ENCODE results near the gene FUNDC1.
"Not testable (repeated sequence)": the region's sequence is repeated elsewhere in the genome, so short reads cannot be mapped to it uniquely, and the experiment has no call there.

FUNDC1 gene

DNA sequence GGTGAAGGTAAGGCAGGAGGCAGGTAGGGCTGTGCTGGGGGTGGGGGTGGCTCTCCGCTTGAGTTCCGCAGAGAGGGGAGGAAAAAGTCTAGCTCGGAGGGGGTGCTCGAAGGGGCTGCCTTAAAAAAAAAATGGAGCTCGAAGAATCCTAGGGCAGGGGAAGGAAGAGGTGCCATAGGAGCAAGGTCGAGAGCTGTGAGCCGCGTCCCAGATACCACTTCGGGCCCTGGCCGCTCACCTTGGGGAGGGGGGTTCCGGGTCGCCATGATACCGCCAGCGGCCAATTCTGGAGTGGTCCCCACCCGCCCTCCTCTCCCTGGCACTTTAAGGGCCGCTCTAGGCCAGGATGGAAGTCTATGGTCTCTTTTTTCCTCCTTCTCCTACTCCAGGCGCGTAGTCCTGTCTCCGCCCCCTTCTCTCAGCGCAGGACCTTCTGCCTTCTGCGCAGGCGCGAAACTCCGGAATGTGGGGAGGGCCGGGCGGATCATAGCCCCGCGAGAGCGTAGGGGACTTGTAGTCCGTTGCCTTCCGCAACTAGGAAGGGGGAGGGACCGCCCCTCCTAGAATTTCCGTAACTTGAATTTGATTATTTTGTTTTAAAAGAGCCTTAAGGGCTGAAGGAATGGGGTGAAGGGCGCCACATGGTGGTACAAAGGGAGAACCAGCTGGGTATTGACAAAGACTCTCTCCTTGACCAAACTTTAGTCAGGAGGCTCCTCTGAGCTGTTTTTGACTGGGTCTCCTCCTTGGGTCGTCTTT lies at the start of gene FUNDC1:
FUNDC1 (minus strand) TSS at position 293 of the 759 bp plus-strand sequence; CDS start at position 266, 27 bp downstream.
- peak; percentile 98 for DNase-seq

GRCh38 chrX:44585866-44586265 lies 43.2 kb upstream of the FUNDC1 start:
- DNase-seq = no peak

GRCh38 chrX:44580466-44580865 lies 37.8 kb upstream of the FUNDC1 start:
- DNase-seq = no peak

DNA sequence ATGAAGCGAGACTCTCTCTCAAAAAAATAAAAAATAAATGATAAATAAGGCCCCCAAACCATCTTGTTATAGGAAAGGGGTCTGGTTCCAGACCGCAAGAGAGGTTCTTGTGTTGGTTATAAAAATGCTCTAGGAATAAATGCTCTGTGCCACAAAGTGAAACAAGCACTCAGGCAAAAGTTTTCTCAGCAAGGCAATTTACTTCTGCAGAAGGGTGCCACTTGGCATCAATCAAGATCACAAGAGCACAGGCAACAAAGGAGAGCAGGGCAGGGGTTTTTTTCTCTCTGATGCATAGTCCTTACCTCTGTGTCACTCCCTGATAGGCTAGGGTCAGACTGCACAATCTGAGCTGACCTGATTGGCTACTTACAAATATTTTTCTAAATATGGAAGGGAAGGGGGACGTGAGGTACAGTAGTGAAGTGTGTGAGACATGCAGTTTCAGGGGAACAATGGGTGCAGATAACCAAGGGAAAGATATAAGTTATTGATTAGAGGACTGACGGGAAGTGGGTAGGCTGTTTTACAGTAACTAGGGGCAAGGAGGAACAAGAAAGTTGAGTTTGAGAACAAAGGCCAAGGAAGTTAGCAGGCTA lies 29.8 kb upstream of the FUNDC1 start:
- DNase-seq = no peak

GRCh38 chrX:44570522-44570921 lies 27.9 kb upstream of the FUNDC1 start:
- no peak for DNase-seq

GRCh38 chrX:44569122-44569521 lies 26.5 kb upstream of the FUNDC1 start:
- DNase-seq = no peak

GRCh38 chrX:44568196-44568595 lies 25.5 kb upstream of the FUNDC1 start:
- no peak for DNase-seq

DNA sequence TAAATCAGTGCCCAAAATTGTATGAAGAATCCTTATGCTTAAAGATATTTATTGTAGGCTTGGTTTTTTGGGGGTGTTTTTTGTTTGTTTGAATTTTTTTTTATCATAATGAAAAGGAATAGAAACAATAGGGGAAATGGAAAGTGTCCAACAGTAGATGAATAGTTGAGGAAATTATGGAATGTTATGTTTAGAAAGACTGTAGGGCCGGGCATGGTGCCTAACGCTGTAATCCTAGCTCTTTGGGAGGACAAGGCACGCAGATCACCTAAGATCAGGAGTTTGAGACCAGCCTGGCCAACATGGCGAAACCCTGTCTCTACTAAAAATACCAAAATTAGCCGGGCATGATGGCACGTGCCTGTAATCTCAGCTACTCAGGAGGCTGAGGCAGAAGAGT lies 19.2 kb upstream of the FUNDC1 start:
- not testable (repeated sequence) for DNase-seq

DNA sequence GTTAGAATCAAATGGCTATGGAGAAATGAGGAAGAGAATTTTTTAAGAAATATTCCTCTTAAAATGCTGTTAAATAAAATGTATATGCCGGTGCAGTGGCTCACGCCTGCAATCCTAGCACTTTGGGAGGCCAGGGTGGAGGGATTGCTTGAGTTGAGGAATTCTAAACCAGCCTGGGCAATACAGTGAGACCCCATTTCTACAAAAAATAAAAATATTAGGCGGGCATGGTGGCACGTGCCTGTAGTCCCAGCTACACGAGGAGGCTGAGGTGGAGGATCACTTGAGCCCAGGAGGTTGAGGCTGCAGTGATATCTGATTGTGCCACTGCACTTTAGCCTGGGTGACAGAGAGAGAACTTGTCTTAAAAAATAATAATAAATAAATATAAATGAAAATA lies 7.9 kb upstream of the FUNDC1 start:
- no peak for DNase-seq

- not testable (repeated sequence) for DNase-seq
These were observed 2.8 kb upstream of the FUNDC1 start for GRCh38 chrX:44545454-44545853.

DNA sequence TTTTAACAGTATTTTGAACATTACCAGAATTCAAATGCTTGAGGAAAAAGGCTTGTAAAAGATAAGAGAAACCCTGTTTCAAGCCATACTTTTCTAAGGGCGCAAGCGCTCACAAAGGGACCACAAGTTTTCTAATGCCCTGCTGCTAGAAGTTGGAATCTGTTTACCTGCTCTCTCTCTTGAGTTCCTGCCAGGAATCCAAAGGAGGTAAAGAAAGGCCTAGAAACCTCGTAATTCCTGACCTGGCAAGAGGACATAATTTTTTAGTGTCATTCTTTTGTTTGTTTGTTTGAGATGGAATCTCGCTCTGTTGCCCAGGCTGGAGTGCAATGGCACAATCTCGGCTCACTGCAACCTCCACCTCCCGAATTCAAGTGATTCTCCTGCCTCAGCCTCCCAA lies 1.4 kb upstream of the FUNDC1 start:
- no peak for DNase-seq

GRCh38 chrX:44536198-44536597 lies 6.5 kb downstream of the FUNDC1 start:
- DNase-seq = no peak

DNA sequence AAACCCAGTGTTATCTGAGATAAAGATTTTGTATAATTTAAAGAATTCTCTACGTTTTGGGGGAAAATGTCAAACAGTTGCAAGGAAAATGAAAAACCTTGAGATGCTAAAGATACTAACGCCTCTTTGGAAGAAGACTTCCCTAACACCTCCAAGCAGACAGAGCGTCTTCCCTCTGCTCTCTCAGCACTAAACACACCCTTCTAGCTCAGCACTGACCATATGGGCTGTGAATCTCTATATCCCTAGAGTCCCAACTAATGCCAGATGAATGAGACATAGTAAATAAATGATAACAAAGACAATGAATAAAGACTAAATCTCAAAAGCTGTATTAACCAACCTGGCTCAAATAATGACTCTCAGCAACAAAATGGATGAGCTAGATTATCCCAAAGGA lies 13.3 kb downstream of the FUNDC1 start:
- DNase-seq = no peak

GRCh38 chrX:44514272-44514671 lies 28.4 kb downstream of the FUNDC1 start:
- no peak for DNase-seq

- no peak for DNase-seq
These were observed 35.4 kb downstream of the FUNDC1 start for GRCh38 chrX:44507292-44507691.

- no peak for DNase-seq
These were observed 36.0 kb downstream of the FUNDC1 start for GRCh38 chrX:44506678-44507077.

- DNase-seq = no peak
These were observed 39.1 kb downstream of the FUNDC1 start for GRCh38 chrX:44503560-44503959.

DNA sequence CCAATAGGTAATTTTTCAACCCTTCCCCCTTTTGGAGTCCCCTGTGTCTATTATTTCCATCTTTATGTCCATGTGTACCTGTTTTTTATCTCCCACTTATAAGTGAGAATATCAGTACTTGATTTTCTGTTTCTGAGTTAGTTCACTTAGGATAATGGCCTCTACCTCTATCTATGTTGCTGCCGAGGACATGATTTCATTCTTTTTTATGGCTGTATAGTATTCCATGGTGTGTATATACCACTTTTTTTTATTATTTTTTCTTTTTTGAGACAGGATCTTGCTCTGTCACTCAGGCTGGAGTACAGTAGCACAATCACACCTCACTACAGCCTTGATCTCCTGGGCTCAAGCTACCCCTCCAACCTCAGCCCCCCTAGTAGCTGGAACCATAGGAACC lies 47.6 kb downstream of the FUNDC1 start:
- DNase-seq = no peak

GRCh38 chrX:44494357-44494756 lies 48.3 kb downstream of the FUNDC1 start:
- DNase-seq = no peak

- DNase-seq = no peak
These were observed 53.1 kb downstream of the FUNDC1 start for GRCh38 chrX:44489515-44489914.

- DNase-seq = no peak
These were observed 58.0 kb downstream of the FUNDC1 start for GRCh38 chrX:44484607-44485146.

- DNase-seq = no peak
These were observed 58.6 kb downstream of the FUNDC1 start for GRCh38 chrX:44483965-44484606.

DNA sequence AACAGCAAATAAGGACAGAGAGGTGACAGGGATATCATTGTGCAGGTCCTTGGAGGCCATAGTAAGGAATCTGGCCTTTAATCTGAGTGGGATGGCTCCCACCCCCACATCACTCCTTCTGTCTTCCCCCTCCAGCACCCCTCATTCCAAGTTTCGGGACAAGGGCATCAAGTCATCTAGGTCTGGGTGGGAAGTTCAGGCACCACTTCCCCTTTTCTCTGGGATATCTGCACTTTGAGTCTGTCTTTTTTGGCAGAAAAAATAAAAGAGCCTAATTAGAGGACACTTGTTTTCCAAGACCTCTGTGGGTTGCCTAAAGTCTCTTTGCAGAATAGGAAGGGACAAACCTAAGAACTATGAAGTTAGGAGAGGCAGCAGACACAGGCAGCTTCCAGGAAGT lies 60.1 kb downstream of the FUNDC1 start:
- DNase-seq = no peak

GRCh38 chrX:44480591-44480990 lies 62.1 kb downstream of the FUNDC1 start:
- no peak for DNase-seq
